Fibroblast of skin of right quadriceps (primary cell): ENCODE measurements around the gene BPGM.
A peak's percentile ranks its signal among the peaks of the same experiment; 100 is the strongest.

Experiments
- DNase-seq: peaks from one replicate; pipeline ENCODE4 v3.0.0-alpha.2; 2013

BPGM gene

DNA sequence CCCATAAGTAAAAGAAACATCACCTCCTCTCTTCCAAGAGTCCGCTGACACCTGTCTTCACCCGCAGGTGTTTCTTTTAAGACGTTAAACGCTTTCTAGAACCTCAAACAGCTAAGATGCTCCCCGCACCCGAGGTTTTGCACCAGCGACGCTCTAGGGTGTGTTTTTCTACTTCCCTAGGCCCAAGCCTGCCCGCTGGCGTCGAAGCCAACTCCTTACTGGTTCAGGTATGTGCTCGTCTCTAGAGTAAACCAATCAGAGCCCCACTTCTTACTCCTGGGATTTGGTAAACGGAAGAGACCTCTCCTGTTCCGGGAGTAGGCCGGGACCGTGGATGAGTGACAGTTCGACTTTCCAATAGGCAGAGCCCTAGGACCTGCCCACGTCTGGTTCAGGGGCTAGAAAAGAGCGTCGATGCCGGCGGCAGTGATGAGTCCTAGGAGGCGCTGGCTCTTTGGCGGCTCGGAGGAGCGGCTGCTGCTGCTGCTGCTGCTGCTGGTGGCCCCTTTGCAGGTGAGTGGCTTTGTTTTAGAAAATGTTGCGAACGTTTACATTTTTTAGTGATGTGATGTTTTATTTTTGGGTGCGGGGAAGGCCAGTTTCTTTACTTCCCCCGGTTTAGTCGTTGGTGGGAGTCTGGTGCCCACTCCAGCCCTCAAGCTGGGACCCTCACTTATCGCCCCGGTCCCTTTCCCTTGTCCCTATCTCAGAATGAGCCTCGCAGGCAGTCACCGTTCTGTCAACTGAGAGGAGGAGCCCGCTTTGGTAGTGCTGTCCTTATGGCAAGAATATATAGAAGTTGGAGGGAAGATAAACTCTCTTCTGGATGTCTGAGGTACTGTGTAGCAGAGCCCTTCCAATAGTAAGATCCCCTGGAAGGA, at the start of gene BPGM:
Gene BPGM, plus strand, starts transcription at position 429 of the 881 bp plus-strand sequence. CDS start 14,655 bp downstream, outside the sequence.
- peak; percentile 100 for DNase-seq

- DNase-seq = no peak
Observed at GRCh38 chr7:134599371-134599770, 47.3 kb upstream of the BPGM start.

GRCh38 chr7:134601459-134601858, 45.2 kb upstream of the BPGM start:
- no peak for DNase-seq

- DNase-seq = no peak
Observed at GRCh38 chr7:134602881-134603451, 43.7 kb upstream of the BPGM start.

DNA sequence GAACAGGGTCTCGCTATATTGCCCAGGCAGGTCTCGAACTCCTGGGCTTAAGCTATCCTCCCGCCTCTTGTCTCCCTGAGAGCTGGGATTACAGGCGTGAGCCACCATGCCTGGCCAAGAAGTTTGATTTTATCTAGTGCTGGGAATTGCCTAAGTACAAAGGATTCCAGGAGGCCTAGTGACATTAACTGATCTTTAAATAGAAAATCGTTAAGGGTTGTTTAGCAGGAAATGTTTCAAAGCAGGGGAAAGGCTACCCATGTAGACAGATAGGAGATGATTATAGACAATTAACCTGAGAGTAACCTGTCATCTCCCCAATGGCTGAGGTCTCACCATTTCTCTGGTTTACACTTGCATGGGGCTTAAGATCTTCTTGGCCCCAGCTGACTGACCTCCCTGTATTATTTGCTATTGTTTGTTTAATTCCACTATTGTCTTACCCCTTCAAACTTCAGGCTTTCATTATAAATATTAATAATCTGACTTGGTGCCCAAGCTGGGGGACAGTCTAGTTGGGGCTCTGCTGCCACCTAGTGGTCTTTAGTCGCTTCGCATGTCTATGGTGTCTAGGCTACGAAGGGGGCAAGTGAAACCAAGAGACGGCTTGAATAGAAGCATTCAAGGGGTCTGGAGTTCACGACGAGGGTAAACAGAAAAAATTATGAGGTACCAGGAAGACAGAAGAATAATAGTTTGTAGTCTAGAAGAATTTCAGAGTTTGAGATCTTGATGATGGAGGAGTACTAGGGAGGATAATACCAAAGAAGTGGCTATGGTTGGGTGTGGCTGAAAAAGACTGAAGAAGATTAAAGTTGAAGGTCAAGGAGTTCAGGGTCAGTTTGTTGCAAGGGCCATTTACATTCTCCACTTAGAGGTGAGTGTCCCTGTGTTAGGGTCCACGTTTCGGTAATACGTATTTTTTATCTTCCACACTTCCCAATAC, 40.4 kb upstream of the BPGM start:
- DNase-seq = peak; percentile 49

DNA sequence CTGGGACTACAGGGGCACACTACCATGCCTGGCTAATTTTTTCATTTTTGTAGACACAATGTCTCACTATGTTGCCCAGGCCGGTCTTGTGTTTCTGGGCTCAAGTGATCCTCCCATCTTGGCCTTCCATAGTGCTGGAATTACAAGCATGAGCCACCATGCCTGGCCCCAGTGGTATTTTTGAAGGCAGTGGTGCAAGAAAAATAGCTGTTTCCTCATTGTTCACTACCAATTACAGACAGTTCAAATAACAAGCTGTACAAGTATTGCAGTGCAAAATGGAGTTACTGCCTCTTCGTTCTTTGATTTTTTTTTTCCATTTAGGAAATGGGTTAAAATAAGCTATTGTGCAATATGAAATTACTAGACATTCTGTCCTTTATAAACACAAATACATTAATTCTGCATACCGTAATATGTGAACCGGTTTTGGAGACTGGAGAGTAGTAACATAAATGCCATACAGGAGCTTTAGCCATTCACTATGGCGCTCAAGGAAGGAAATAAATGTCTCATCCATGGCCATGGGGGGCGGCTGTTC, 35.0 kb upstream of the BPGM start:
- no peak for DNase-seq

DNA sequence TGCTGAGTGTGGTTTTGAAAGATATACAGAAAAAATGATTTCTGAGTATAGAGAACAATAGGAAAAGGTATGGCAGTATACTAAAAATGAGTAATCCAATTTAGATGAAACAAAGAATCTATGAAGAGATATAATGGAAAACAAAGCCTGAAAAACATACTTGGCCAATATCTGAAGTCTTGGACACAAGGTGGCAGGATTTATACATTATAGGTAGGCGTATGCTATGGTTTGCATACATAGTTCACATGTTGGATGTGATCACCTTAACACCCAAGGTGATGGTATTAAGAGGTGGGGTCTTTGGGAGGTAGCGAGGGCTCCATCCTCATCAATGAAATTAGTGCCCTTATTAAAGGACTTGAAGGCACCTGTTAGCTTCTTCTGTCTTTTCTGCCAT, 34.5 kb upstream of the BPGM start:
- no peak for DNase-seq

DNA sequence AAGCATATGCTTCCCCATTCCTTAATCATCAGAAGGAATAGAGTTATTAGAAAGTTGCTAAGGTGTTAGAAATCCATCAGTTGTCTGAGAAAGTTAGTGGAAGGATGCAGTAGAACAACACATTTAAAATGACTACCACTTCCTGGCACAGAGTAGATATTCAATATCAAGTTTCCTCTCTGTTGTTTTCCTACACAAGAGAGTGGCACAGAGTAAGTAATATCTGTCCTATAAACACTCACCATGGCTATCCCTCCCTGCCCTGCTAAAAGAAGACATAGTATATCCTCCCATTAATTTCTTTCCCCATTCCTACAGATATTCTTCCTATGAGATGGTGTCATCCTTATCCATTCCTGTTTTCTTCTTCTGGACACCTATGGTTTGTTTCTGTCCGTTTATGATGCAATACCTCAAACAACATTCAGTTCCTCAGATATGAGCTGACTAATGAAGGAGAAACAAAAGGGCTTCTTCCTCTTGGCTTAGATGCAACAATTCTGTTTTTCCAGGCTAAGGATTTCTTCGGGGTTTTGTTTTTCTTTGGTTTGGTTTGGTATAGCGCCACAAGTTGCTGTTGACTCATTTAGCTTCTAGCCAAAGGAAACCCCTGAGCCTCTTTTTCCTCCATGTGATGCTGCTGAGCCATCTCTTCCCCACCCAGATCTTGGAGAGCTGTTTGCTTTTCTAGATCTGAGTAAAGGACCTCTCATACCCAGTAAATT, 32.9 kb upstream of the BPGM start:
- peak; percentile 96 for DNase-seq

DNA sequence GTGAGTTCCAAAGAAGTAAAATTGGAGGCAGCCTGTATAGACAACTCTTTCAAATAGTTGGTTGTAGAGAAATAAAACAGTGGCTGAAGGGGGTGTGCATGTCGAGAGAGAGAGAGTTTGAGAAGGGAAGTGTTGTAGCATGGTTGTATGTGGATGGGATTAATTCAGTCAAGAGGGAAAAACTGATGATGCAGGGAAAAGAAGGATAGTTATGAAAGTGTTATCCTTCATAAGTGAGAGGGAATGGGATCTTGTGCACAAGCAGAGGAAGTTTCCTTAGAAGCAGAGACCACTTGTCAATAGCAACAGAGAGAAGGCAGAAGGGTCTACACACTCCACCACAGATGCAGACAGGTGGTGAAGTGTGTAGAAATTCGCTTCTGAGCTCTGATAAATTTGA, 30.0 kb upstream of the BPGM start:
- DNase-seq = no peak

DNA sequence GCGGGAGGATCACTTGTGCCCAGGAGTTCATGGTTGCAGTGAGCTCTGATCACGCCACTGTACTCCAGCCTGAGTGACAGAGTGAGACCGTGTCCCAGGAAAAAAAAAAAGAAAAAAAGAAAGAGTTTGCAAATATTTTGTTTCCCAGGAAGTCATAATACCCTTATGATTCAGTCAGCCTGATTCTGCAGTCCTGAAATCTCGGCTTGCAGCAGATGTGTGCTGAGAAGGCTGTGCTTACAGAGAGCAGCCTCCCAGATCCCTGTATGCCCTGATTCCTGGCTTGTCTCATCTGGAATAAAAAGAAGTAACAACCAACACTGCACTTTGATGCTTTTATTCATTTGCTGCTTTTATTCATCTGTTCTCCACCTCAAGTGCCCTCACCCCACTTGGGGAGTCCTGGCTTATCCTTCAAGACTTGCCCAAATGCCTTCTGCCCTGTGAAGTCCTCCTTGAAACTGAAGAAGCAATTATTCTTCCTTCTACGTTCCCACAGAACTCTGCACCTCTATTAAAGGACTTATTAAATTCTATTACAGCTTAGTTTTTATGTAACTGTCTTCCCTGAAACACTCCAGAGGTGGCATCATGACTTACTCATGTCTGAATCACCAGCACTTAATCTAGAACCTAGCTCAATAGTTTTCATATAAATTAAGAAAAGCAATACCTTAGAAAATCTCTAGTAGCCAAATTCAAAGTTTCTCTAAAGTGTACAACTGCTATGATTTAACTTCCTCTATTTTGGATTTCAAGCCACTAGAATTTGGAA, 27.7 kb upstream of the BPGM start:
- DNase-seq = peak; percentile 47

- peak; percentile 86 for DNase-seq
Observed at GRCh38 chr7:134619627-134620331, 26.9 kb upstream of the BPGM start.

- DNase-seq = no peak
Observed at GRCh38 chr7:134622303-134622995, 24.2 kb upstream of the BPGM start.

- no peak for DNase-seq
Observed at GRCh38 chr7:134623193-134623592, 23.5 kb upstream of the BPGM start.

GRCh38 chr7:134625550-134625949, 21.1 kb upstream of the BPGM start:
- peak; percentile 76 for DNase-seq

GRCh38 chr7:134627109-134627774, 19.4 kb upstream of the BPGM start:
- DNase-seq = no peak

DNA sequence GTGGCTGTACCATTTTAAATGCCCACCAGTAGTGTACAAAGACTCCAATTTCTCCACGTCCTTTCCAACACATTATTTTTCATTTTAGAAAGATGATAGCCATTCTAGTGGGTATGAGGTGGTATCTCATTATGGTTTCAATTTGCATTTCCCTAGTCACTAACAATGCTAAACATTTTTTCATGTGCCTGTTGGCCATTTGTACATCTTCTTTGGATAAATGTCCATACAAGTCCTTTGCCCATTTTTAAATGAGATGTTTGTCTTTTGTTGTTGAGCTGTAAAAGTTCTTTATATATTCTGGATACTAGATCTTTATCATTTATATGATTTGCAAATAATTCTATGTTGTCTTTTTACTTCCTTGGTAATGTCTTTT, 18.9 kb upstream of the BPGM start:
- no peak for DNase-seq

DNA sequence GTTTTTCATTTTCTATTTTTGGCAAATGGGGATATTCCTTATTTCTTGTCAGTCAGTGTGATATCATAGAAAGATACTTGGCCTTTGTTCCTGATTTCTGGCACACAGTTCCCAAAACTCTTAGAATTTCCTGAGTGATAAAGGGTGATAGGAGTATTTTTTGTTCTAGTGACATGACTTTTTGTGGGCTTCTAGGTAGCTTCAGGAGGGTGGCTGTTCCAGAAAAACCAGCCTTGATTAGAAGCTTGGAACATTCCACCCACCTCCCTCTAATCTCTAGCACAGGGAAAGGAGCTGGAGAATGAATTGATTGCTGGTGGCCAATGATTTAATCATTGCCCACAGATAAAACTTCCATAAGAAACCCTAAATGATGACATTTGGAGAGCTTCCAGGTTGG, 17.2 kb upstream of the BPGM start:
- no peak for DNase-seq

GRCh38 chr7:134630237-134630636, 16.4 kb upstream of the BPGM start:
- no peak for DNase-seq

GRCh38 chr7:134630893-134631292, 15.8 kb upstream of the BPGM start:
- DNase-seq = no peak

GRCh38 chr7:134632052-134632451, 14.6 kb upstream of the BPGM start:
- DNase-seq = no peak
